HG03097 (cell line): ENCODE results near the gene TUBGCP3.
"Not testable (repeated sequence)": the region's sequence is repeated elsewhere in the genome, so short reads cannot be mapped to it uniquely, and the experiment has no call there.

Source experiments
- ATAC-seq: cut with Tn5 transposase; IDR thresholded peaks from one replicate; pipeline ENCODE4 v1.9.1; 2021; ENCODE audit not compliant: unreplicated experiment, low FRiP score

TUBGCP3 gene

DNA sequence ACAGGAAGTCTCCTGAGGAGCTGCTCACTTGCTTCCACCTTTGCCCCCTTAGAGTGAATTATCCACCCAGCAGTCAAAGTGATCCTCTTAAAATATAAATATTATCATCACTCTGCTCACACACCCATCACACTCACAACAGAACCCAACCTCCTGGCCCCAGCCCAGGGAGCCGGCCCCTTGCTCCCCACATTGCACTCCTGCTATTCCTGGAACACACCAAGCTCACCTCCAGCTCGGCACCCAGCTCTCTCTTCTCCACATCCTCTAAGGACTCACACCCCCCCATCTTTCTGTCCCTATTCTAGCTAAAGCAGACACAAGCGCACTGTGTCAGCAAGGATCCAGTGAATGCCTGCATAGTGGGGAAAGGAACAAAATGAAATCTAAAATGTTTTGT lies 7.0 kb downstream of the TUBGCP3 start:
- no peak for ATAC-seq

GRCh38 chr13:112580211-112580610 lies 7.7 kb downstream of the TUBGCP3 start:
- no peak for ATAC-seq

DNA sequence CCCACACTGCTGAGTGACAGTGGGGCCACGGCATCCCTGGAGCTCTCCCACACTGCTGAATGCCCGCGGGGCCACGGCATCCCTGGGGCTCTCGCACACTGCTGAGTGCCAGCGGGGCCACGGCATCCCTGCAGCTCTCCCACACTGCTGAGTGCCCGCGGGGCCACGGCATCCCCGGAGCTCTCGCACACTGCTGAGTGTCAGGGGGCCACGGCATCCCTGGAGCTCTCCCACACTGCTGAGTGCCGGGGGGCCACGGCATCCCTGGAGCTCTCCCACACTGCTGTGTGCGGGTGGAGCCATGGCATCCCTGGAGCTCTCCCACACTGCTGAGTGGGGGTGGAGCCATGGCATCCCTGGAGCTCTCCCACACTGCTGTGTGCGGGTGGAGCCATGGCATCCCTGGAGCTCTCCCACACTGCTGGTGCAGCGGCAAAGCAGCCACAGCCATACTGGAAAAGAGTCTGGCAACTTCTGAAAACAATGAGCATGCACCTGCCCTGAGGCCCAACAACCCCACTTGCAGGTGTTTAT lies 8.6 kb downstream of the TUBGCP3 start:
- ATAC-seq, result no peak

DNA sequence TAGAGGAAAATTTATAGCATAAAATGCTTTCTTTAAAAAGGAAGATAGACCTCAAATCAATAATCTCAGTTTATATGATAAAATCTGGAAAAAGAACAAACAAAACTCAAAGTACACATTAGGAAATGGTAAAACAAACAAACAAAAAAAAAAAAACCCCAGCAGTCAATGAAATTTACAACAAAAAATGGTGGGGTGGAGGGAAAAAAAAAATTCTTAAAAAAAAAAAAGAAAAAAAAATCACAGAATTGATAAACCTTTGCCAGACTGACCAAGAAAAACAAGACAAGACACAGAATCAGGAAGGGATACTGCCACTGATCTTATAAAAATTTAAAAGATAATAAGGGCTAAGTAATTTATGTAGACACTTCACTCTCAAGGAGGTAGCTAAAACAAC lies 11.2 kb downstream of the TUBGCP3 start:
- no peak for ATAC-seq

DNA sequence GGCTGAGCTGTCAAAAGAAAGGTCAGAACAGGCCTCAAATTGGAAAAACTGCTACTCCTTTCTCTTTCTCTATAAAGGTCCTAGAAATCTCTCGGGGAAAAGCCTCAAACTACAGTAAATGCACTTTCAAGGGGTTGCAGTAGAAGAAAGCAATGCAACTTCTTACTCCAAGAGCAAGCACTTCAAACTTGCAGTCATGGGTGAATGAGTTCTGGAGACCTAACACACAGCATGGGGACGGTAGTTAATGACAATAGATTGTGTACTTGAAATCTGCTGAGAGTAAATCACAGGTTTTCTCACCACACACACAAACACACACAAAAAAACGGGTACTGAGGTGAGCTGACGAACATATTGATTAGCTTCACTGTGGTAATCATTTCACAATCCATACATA lies 11.8 kb downstream of the TUBGCP3 start:
- ATAC-seq, result no peak

DNA sequence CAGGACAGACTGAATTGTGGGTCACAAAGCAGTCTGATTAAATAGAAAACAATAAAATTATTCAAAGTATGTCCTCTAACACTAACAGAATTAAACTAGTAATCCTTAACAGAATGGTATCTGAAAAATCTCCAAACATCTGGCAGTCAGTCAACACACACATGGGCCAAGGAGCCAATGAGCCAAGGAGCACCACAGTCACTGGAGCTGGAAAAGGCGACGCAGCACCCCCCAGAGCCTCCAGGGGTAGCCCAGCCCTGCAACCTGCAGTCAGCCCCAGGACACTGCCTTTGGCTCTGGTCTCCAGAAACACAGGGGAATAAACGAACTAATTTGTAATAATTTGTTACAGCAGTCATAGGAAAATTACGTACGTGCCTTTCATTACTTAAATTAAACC lies 12.3 kb downstream of the TUBGCP3 start:
- ATAC-seq, result no peak

- no peak for ATAC-seq
Measured at GRCh38 chr13:112574834-112575613, 12.9 kb downstream of the TUBGCP3 start.

GRCh38 chr13:112574416-112574815 lies 13.5 kb downstream of the TUBGCP3 start:
- no peak for ATAC-seq

- no peak for ATAC-seq
Measured at GRCh38 chr13:112573710-112574109, 14.2 kb downstream of the TUBGCP3 start.

GRCh38 chr13:112572366-112572765 lies 15.6 kb downstream of the TUBGCP3 start:
- no peak for ATAC-seq

DNA sequence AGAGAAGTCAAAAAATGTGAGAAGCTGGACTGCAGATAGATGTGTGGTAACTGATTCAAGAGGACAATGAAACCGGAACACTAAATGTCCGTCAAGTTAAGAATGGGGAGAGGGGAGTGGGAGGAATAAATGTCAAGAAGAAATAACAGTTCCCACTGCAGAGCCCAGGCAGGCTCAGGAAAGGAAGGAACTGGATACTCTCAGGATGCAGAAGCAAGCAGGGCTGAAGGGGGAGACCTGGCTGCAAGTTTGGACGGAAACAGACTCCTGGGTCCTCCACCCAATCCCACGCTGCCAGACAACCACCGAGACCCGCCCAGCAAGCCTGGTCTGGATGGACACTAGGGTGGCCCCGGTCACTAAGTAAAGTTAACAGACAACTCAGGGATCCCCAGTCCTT lies 18.1 kb downstream of the TUBGCP3 start:
- ATAC-seq, result no peak

GRCh38 chr13:112567161-112567862 lies 20.6 kb downstream of the TUBGCP3 start:
- no peak for ATAC-seq

- ATAC-seq, result no peak
Measured at GRCh38 chr13:112562786-112563383, 25.1 kb downstream of the TUBGCP3 start.

- ATAC-seq, result no peak
Measured at GRCh38 chr13:112562254-112562653, 25.7 kb downstream of the TUBGCP3 start.

- no peak for ATAC-seq
Measured at GRCh38 chr13:112561478-112561877, 26.5 kb downstream of the TUBGCP3 start.

DNA sequence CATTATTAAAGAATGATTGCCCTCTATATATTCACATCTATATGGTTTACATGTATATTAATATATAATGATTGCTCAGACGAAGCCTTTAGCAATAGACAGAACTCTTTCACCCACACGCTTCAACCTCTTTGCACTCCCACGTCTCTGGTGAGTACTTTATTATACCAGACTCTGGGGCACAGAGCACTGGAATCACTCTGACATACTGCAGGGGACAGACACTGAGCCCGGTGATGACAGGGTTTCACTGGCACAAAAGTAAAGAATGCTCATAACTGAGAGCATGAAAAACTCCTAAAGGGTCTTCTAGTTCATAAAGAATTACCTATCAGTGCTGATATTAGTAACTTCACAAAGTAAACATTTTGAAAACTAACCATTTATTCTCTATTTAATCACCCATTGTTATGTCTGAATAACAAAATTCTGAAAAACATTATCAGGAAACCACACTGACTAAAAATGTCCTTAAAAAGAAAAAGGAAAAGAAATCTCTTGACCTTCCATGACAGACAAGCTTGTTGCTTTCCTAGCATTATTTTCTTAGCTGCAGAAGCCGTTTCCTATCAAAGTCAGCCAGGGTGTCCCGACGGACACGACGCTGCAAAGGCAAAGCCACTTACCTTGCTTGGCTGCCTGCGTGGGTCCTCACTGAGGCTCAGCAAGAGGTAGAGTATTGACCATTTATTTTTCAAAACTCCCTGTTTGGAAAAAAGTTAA lies 29.1 kb downstream of the TUBGCP3 start:
- no peak for ATAC-seq

DNA sequence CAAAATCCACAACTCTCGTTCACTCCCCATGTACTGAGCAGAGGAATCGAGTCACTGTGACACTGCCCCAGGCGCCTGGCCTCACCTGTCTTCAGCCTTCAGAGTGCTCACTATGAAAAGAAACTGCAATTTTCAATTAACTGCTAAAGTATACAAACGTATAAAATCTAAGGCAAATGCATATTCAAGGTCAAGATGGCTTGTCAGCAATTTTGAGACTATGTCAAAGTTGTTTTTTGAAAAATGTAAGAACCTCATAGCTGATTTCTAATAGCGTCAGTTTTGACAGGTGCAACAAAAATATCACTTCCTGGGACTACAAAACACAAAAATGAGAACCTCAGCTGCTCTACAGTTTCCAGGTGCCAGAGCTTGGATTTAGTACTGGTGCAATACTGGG lies 31.4 kb downstream of the TUBGCP3 start:
- no peak for ATAC-seq

GRCh38 chr13:112554214-112554850 lies 33.6 kb downstream of the TUBGCP3 start:
- ATAC-seq, result no peak

GRCh38 chr13:112548975-112549374 lies 39.0 kb downstream of the TUBGCP3 start:
- ATAC-seq, result not testable (repeated sequence)

DNA sequence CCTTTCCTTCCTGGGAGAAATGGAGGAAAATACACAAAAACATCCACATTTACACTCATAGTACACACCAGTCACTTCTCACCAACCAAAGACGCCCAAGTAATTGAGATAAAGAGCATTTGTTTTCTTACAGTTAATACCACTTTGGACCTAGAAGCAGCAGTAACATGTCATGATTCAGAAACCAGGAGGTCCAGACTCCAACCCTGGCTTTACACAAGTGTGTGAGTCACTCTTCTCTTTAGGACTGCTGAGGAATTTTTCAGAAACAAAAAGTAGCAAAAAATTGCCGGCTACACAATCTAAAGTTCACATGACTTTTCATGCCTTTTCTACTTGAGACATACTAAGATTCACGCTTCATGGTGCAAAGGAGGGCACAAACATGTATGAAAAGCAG lies 42.1 kb downstream of the TUBGCP3 start:
- ATAC-seq, result no peak
